Keratinocyte (primary cell): Measurements from ENCODE around the gene CDC42. TPM values are rescaled to one million over a fixed set of nuclear protein-coding genes. Genes with fewer than 3 reads are reported as not detected.
A peak's percentile ranks its signal among the peaks of the same experiment; 100 is the strongest.

Experiments
- DNase-seq: peaks from one replicate; pipeline ENCODE4 v3.0.0-alpha.2; 2011; ENCODE audit warnings: low read depth, missing footprints, low spot score
- FAIRE-seq: peaks from 2 replicates; lab custom pipeline; 2011; peaks lifted over from hg19 to GRCh38; lab: Jason Lieb, UNC
- H2AFZ ChIP-seq: 2 replicates; pipeline ENCODE4 v1.6.0; 2012; ENCODE audit warnings: low read length, control low read depth, inconsistent platforms; ENCODE audit not compliant: control insufficient read depth
- H3K27ac ChIP-seq: 2 replicates; pipeline ENCODE4 v1.5.1; 2011; ENCODE audit warnings: low read length; ENCODE audit not compliant: control insufficient read depth, insufficient read depth
- H3K27me3 ChIP-seq: 3 replicates; pipeline ENCODE4 v1.6.0; 2011; ENCODE audit warnings: low read length; ENCODE audit not compliant: control insufficient read depth, insufficient read depth; ENCODE audit errors: extremely low read depth
- H3K36me3 ChIP-seq, 2 experiments: 2 replicates in 1 of 2; 3 replicates in 1 of 2; pipeline ENCODE4 v1.5.1; 2011; ENCODE audit warnings: low read length in 2 of 2, mild to moderate bottlenecking in 1 of 2; ENCODE audit not compliant: control insufficient read depth in 2 of 2, insufficient read depth in 2 of 2; ENCODE audit errors: extremely low read depth in 1 of 2
- H3K4me1 ChIP-seq: 3 replicates; pipeline ENCODE4 v1.5.1; 2011; ENCODE audit warnings: low read length; ENCODE audit not compliant: control insufficient read depth, insufficient read depth; ENCODE audit errors: extremely low read depth
- H3K4me2 ChIP-seq: 3 replicates; pipeline ENCODE4 v1.6.0; 2011; ENCODE audit warnings: low read depth, low read length; ENCODE audit not compliant: control insufficient read depth, insufficient read depth; ENCODE audit errors: extremely low read depth
- H3K4me3 ChIP-seq, 3 experiments: fragments of 200-600 bp in 1 of 3; sonication (generic) in 1 of 3; 2 replicates in 2 of 3; 3 replicates in 1 of 3; pipeline ENCODE4 v1.5.1; 2011 to 2016; ENCODE audit warnings: low read length in 3 of 3, mild to moderate bottlenecking in 3 of 3, control low read depth in 2 of 3, inconsistent platforms in 1 of 3, low read depth in 1 of 3, mixed read lengths in 1 of 3, mixed run types in 1 of 3, moderate library complexity in 1 of 3; ENCODE audit not compliant: control insufficient read depth in 2 of 3, insufficient read depth in 2 of 3; ENCODE audit errors: extremely low read depth in 1 of 3
- H3K79me2 ChIP-seq: 2 replicates; pipeline ENCODE4 v1.6.0; 2012; ENCODE audit warnings: low read length; ENCODE audit not compliant: control insufficient read depth, insufficient read depth
- H3K9ac ChIP-seq: 3 replicates; pipeline ENCODE4 v1.6.0; 2011; ENCODE audit warnings: low read length; ENCODE audit not compliant: control insufficient read depth, insufficient read depth; ENCODE audit errors: extremely low read depth
- H3K9me1 ChIP-seq: 3 replicates; pipeline ENCODE4 v1.6.0; 2011; ENCODE audit warnings: low read length; ENCODE audit not compliant: control insufficient read depth, insufficient read depth; ENCODE audit errors: extremely low read depth
- H3K9me3 ChIP-seq: 2 replicates; pipeline ENCODE4 v1.5.1; 2012; ENCODE audit warnings: low read depth, low read length; ENCODE audit not compliant: control insufficient read depth
- H4K20me1 ChIP-seq: 3 replicates; pipeline ENCODE4 v1.6.0; 2011; ENCODE audit warnings: low read length; ENCODE audit not compliant: control insufficient read depth, insufficient read depth; ENCODE audit errors: extremely low read depth
- CTCF ChIP-seq, 3 experiments: IDR thresholded peaks in 1 of 3; conservative IDR thresholded peaks in 1 of 3; optimal IDR thresholded peaks in 1 of 3; 2 replicates in 2 of 3; 3 replicates in 1 of 3; pipeline versions ENCODE3 to v1.5.1; 2011; ENCODE audit warnings: low read length in 3 of 3, mild to moderate bottlenecking in 3 of 3, moderate library complexity in 2 of 3, control low read depth in 1 of 3, inconsistent platforms in 1 of 3; ENCODE audit not compliant: insufficient read depth in 2 of 3; ENCODE audit errors: extremely low read depth in 1 of 3
- EZH2 ChIP-seq: IDR thresholded peaks from one replicate; pipeline ENCODE4 v1.6.1; 2012; ENCODE audit warnings: inconsistent platforms, mild to moderate bottlenecking, low read length, moderate library complexity
- dilution Hi-C: fragments of 300-500 bp; cut with MboI; formaldehyde crosslinking; loops from one replicate; pipeline ENCODE4 v1.7.0; 2020; ENCODE audit warnings: low sequenced_read_pairs; ENCODE audit not compliant: extremely low pct_ligation_motif_present
- polyA plus RNA-seq, 5 experiments: library from polyadenylated mRNA; depleted of rRNA in 3 of 5; stranded (reverse) in 3 of 5; stranded (forward) in 1 of 5; unstranded in 1 of 5; fragments of >200 nt; gene quantifications; 1 replicate in 1 of 5; 2 replicates in 3 of 5; 3 replicates in 1 of 5; pipeline versions ENCODE4 v1.2.1 to v1.2.3, GENCODE V29; 2011 to 2012; ENCODE audit warnings: missing spikeins in 2 of 5, low read depth in 1 of 5, low replicate concordance in 1 of 5

CDC42 gene
- polyA plus RNA-seq, 1 donor (not counting 4 experiments of a cell fraction or from before 2014, with no cell fraction given): 499 TPM

GRCh38 chr1:22038036-22038435, 14.5 kb upstream of the CDC42 start:
- H2AFZ ChIP-seq: no peak overlapping the region
- DNase-seq: no peak
- no peak overlapping the region for H3K4me3 ChIP-seq
- no peak overlapping the region for H3K27ac ChIP-seq
- peaks cover 29% of the 10 kb centered on the region for H3K4me1 ChIP-seq
- no peaks in the 10 kb centered on the region for H4K20me1 ChIP-seq
- no peaks in the 10 kb centered on the region for H3K36me3 ChIP-seq
- no peak overlapping the region for H3K9ac ChIP-seq
- no peak for TF ChIP-seq CTCF (optimal IDR thresholded peaks at IDR 0.05 in 1 of 3, IDR thresholded peaks at IDR 0.05 in 1 of 3, conservative IDR thresholded peaks at IDR 0.05 in 1 of 3; ENCODE audit: extremely low read depth in 1 of 3, insufficient read depth in 2 of 3, low read length in 3 of 3)
- no peak for TF ChIP-seq EZH2
- H3K27me3 ChIP-seq: no peaks in the 10 kb centered on the region
- dilution Hi-C loops: no loop called here
- H3K9me3 ChIP-seq: no peaks in the 10 kb centered on the region
- FAIRE-seq: no peak
- no peak overlapping the region for H3K4me2 ChIP-seq
- H3K9me1 ChIP-seq: no peaks in the 10 kb centered on the region
- H3K79me2 ChIP-seq: no peaks in the 10 kb centered on the region

GRCh38 chr1:22039594-22040285, 12.8 kb upstream of the CDC42 start:
- H3K27ac ChIP-seq: peak overlapping the region; percentile 17
- H3K27me3 ChIP-seq: no peaks in the 10 kb centered on the region
- H2AFZ ChIP-seq: peak overlapping the region; percentile 52
- H3K79me2 ChIP-seq: no peaks in the 10 kb centered on the region
- no peak overlapping the region for H3K9ac ChIP-seq
- H3K9me1 ChIP-seq: peaks cover 2% of the 10 kb centered on the region
- no peaks in the 10 kb centered on the region for H4K20me1 ChIP-seq
- TF ChIP-seq CTCF (optimal IDR thresholded peaks at IDR 0.05 in 1 of 3, IDR thresholded peaks at IDR 0.05 in 1 of 3, conservative IDR thresholded peaks at IDR 0.05 in 1 of 3; ENCODE audit: extremely low read depth in 1 of 3, insufficient read depth in 2 of 3, low read length in 3 of 3) (no peak), EZH2 (no peak)
- peak overlapping the region; percentile 47 for H3K4me2 ChIP-seq
- DNase-seq (no peak), FAIRE-seq (peak; percentile 20)
- dilution Hi-C loops: no loop called here
- H3K9me3 ChIP-seq: no peaks in the 10 kb centered on the region
- no peak overlapping the region for H3K4me3 ChIP-seq
- H3K36me3 ChIP-seq: no peaks in the 10 kb centered on the region
- peaks cover 46% of the 10 kb centered on the region for H3K4me1 ChIP-seq
